Muscle of arm (tissue), 12 donors: ENCODE results near the gene GPS1. TPM values are rescaled to one million over a fixed set of nuclear protein-coding genes. Genes with fewer than 3 reads are reported as not detected.

Experiments used
- DNase-seq: peaks from one replicate; pipeline ENCODE4 v3.0.0-alpha.2; 2013
- polyA plus RNA-seq, 12 donors: library from polyadenylated mRNA; unstranded; fragments of 120-200 nt; gene quantifications; one replicate each; pipeline ENCODE4 v1.2.1, GENCODE V29; 2013; ENCODE audit not compliant: insufficient read length in 12 of 12

The GPS1 gene
- polyA plus RNA-seq, 12 donors: 55.7 to 91.1 (median 62.2) TPM; not detected in 1

- no peak for DNase-seq
Observed at GRCh38 chr17:82100502-82101298, 49.0 kb downstream of the GPS1 start.

- DNase-seq: no peak
Observed at GRCh38 chr17:82101301-82101715, 49.6 kb downstream of the GPS1 start.

- no peak for DNase-seq
Observed at GRCh38 chr17:82101767-82102679, 50.3 kb downstream of the GPS1 start.

GRCh38 chr17:82103553-82104451 is 52.1 kb downstream of the GPS1 start:
- DNase-seq: peak; percentile 66

GRCh38 chr17:82104797-82105416 is 53.2 kb downstream of the GPS1 start:
- DNase-seq: no peak

GRCh38 chr17:82105417-82105881 is 53.8 kb downstream of the GPS1 start:
- no peak for DNase-seq

GRCh38 chr17:82105882-82106687 is 54.4 kb downstream of the GPS1 start:
- no peak for DNase-seq

GRCh38 chr17:82106688-82107305 is 55.1 kb downstream of the GPS1 start:
- DNase-seq: no peak

Other genes with a start within 250 kb of the GPS1 start
- gene GCGR, start 247.7 kb upstream of the GPS1 start, polyA plus RNA-seq: under 1 TPM in 4 of 12 donors, not detected in 8; 0.18 to 0.33 (median 0.22) TPM
- gene MCRIP1, start 218.6 kb upstream of the GPS1 start, polyA plus RNA-seq: 100 to 1,000 TPM in 3 of 12 donors, 10 to 100 TPM in 8, not detected in 1; 73.5 to 264 (median 95.5) TPM
- 10 to 100 TPM in 11 of 12 donors, not detected in 1; 10.9 to 61.9 (median 26.1) TPM for gene PPP1R27, start 216.8 kb upstream of the GPS1 start, polyA plus RNA-seq
- 100 to 1,000 TPM in 11 of 12 donors, not detected in 1; 346 to 655 (median 404) TPM for gene P4HB, start 191.4 kb upstream of the GPS1 start, polyA plus RNA-seq
- gene ARHGDIA, start 180.6 kb upstream of the GPS1 start, polyA plus RNA-seq: 100 to 1,000 TPM in 11 of 12 donors, not detected in 1; 114 to 310 (median 158) TPM
- gene ALYREF, start 160.3 kb upstream of the GPS1 start, polyA plus RNA-seq: 100 to 1,000 TPM in 1 of 12 donors, 10 to 100 TPM in 11; 45.6 to 887 (median 57.3) TPM
- 100 to 1,000 TPM in 2 of 12 donors, 10 to 100 TPM in 9, not detected in 1; 52.4 to 123 (median 89.3) TPM for gene ANAPC11, start 160.2 kb upstream of the GPS1 start, polyA plus RNA-seq
- gene NPB, start 149.7 kb upstream of the GPS1 start, polyA plus RNA-seq: under 1 TPM in 10 of 12 donors, not detected in 2; 0.14 to 0.81 (median 0.49) TPM
- 10 to 100 TPM in 6 of 12 donors, 1 to 10 TPM in 5, not detected in 1; 8.1 to 17.0 (median 10.0) TPM for gene PCYT2, start 140.5 kb upstream of the GPS1 start, polyA plus RNA-seq
- 10 to 100 TPM in 2 of 12 donors, 1 to 10 TPM in 9, not detected in 1; 4.1 to 15.8 (median 6.4) TPM for gene SIRT7, start 133.7 kb upstream of the GPS1 start, polyA plus RNA-seq
- gene MAFG, start 124.2 kb upstream of the GPS1 start, polyA plus RNA-seq: 10 to 100 TPM in 11 of 12 donors, not detected in 1; 11.0 to 17.4 (median 13.7) TPM
- 100 to 1,000 TPM in 1 of 12 donors, 10 to 100 TPM in 10, not detected in 1; 46.4 to 100 (median 58.3) TPM for gene PYCR1, start 114.6 kb upstream of the GPS1 start, polyA plus RNA-seq
- gene MYADML2, start 104.7 kb upstream of the GPS1 start, polyA plus RNA-seq: 10 to 100 TPM in 9 of 12 donors, 1 to 10 TPM in 2, not detected in 1; 6.0 to 35.9 (median 18.5) TPM
- 1 to 10 TPM in 10 of 12 donors, not detected in 2; 1.9 to 7.7 (median 3.5) TPM for gene NOTUM, start 90.7 kb upstream of the GPS1 start, polyA plus RNA-seq
- gene ASPSCR1, start 74.3 kb upstream of the GPS1 start, polyA plus RNA-seq: 10 to 100 TPM in 11 of 12 donors, not detected in 1; 17.2 to 80.2 (median 21.5) TPM
- gene CENPX, start 29.0 kb upstream of the GPS1 start, polyA plus RNA-seq: 10 to 100 TPM in 11 of 12 donors, not detected in 1; 26.1 to 35.6 (median 30.8) TPM
- gene LRRC45, start 28.6 kb upstream of the GPS1 start, polyA plus RNA-seq: 10 to 100 TPM in 2 of 12 donors, 1 to 10 TPM in 9, not detected in 1; 6.3 to 31.7 (median 8.0) TPM
- 10 to 100 TPM in 3 of 12 donors, 1 to 10 TPM in 8, not detected in 1; 4.0 to 28.9 (median 6.4) TPM for gene RAC3, start 20.2 kb upstream of the GPS1 start, polyA plus RNA-seq
- 10 to 100 TPM in 11 of 12 donors, not detected in 1; 26.8 to 54.2 (median 34.6) TPM for gene DCXR, start 14.2 kb upstream of the GPS1 start, polyA plus RNA-seq
- gene RFNG, start 87 bp upstream of the GPS1 start, polyA plus RNA-seq: 10 to 100 TPM in 11 of 12 donors, not detected in 1; 22.8 to 56.6 (median 30.1) TPM
- 10 to 100 TPM in 11 of 12 donors, not detected in 1; 37.9 to 72.2 (median 54.8) TPM for gene DUS1L, start 13.9 kb downstream of the GPS1 start, polyA plus RNA-seq
- gene FASN, start 46.3 kb downstream of the GPS1 start, polyA plus RNA-seq: 10 to 100 TPM in 11 of 12 donors, not detected in 1; 15.7 to 62.2 (median 24.1) TPM
- gene CCDC57, start 160.9 kb downstream of the GPS1 start, polyA plus RNA-seq: 10 to 100 TPM in 11 of 12 donors, not detected in 1; 18.1 to 66.0 (median 22.2) TPM
- gene SLC16A3, start 177.1 kb downstream of the GPS1 start, polyA plus RNA-seq: 10 to 100 TPM in 11 of 12 donors, not detected in 1; 12.7 to 51.9 (median 28.9) TPM
- gene CSNK1D, start 221.8 kb downstream of the GPS1 start, polyA plus RNA-seq: 100 to 1,000 TPM in 1 of 12 donors, 10 to 100 TPM in 10, not detected in 1; 59.7 to 121 (median 65.0) TPM